DOHH2 (cell line): ENCODE data around the gene GATA5.

Experiments
- CTCF ChIP-seq: fragments of 200-600 bp; sonication (generic); IDR thresholded peaks from one replicate; pipeline ENCODE4 v1.5.1; 2014; ENCODE audit warnings: antibody characterized with exemption, mild to moderate bottlenecking, low read depth, low read length; ENCODE audit not compliant: poor library complexity, severe bottlenecking
- EZH2phosphoT487 ChIP-seq: fragments of 200-600 bp; sonication (generic); IDR thresholded peaks from 2 replicates; pipeline ENCODE4 v1.6.1; 2017; ENCODE audit warnings: borderline replicate concordance, mild to moderate bottlenecking, antibody characterized with exemption, low read length, moderate library complexity, mixed read lengths

GRCh38 chr20:62464990-62465389 lies 10.8 kb downstream of the GATA5 start:
- TF ChIP-seq CTCF (no peak), EZH2phosphoT487 (no peak)
